ENCODE data around the gene NCAPD2. TPM values are rescaled to one million over a fixed set of nuclear protein-coding genes. Genes with fewer than 3 reads are reported as not detected.

The NCAPD2 gene
- total and polyA plus RNA-seq, 2 of the 4 experiments (the other 2 are of a cell fraction) = 35.6 to 57.9 TPM

DNA sequence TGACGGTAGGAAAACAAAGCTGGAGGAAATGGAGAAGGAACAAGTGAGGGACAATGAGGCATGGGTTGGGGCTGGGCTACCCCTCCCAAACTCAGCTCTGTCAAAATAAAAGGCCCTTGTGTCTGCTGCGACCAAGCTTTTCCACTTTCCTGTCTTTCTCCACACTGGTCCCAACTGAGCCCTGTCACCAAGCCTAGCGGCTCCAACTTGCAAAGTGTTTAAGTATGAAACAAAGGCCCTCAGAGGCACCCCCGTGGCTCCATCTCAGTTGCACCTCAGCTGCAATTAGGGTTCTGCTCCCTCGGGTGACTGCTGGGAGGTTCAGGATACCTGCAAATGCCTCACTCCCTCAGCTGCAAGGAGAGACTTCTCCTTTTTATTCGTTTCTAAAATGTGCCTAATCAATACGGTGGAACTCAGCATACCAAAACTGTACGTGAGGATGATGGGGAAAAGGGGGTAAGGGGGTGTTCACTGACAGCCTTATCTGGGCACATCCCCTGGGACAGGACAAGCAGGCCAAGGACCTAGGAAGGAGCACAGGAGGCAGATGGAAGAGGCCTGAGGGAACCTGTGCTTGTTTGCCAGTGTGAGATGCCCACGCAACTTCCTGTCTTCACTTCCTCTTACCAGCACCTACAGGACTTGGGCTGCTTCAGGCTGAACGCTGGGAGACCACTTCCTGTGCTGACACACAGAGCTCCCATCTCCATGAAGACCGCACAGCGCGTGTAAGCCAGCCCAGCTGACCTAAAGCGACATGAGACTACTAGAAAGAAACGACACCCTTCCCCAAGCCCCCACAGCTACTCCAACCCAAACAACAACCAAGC is 32.3 kb upstream of the NCAPD2 start:
- Histone ChIP-seq H3K27me3 (ENCODE audit: control insufficient read depth, insufficient read depth, low read length) (no peaks in the 10 kb centered on the region), H2AK5ac (ENCODE audit: low read depth, low read length) (0 out of 2 replicates have a peak overlapping the region, but pooled peaks have one; percentile 33), H3K9me3 (ENCODE audit: control insufficient read depth, insufficient read depth, low read length) (no peaks in the 10 kb centered on the region), H3K9ac (ENCODE audit: low read depth, low read length) (no peak overlapping the region), H2BK15ac (ENCODE audit: low read depth, low read length) (no peak overlapping the region), H3K9me1 (ENCODE audit: insufficient read depth, low read length) (peaks cover 4% of the 10 kb centered on the region; the same call in 1 of the 2 replicates), H3K4ac (ENCODE audit: low read depth, low read length) (no peak overlapping the region), H4K20me1 (ENCODE audit: insufficient read depth, low read length) (peaks cover 5% of the 10 kb centered on the region; the same call in 1 of the 2 replicates), H3K79me1 (ENCODE audit: low read depth in 1 of 2, low read length in 2 of 2) (peaks cover 8 to 17% of the 10 kb centered on the region in 2 experiments; a peak in 3 of 4 replicates), H3K4me1 (ENCODE audit: control insufficient read depth, insufficient read depth, low read length) (no peaks in the 10 kb centered on the region), H3K4me2 (ENCODE audit: low read depth, low read length) (no peak overlapping the region), H2AK9ac (replicated peaks; ENCODE audit: low read depth, low read length, poor library complexity) (peak overlapping the region; percentile 39), H4K91ac (ENCODE audit: insufficient read depth, low read depth, low read length) (no peak overlapping the region), H3K14ac (replicated peaks; ENCODE audit: low read depth, low read length) (no peak overlapping the region), H2BK120ac (ENCODE audit: low read depth, low read length) (no peak overlapping the region), H3K27ac (ENCODE audit: insufficient read depth, low read length) (no peak overlapping the region), H3K56ac (ENCODE audit: extremely low read depth, insufficient read depth, low read length) (no peak overlapping the region), H3K4me3 (ENCODE audit: insufficient read depth, low read depth, low read length) (no peak overlapping the region), H4K8ac (ENCODE audit: low read depth in 2 of 2, low read length in 2 of 2) (no peak overlapping the region), H3K36me3 (ENCODE audit: control insufficient read depth, insufficient read depth, low read length) (peaks cover 64% of the 10 kb centered on the region), H3K23ac (ENCODE audit: low read depth, low read length) (no peak overlapping the region), H2AFZ (replicated peaks; ENCODE audit: low read length, poor library complexity) (no peak overlapping the region), H2BK20ac (ENCODE audit: low read depth, low read length) (no peak overlapping the region), H3K18ac (ENCODE audit: low read depth, low read length) (no peak overlapping the region), H2BK5ac (ENCODE audit: low read depth, low read length, poor library complexity, severe bottlenecking) (no peak overlapping the region), H4K5ac (ENCODE audit: low read depth, low read length) (no peak overlapping the region)
- ATAC-seq (ENCODE audit: low read depth) = no peak
- BruUV-seq (replicated peaks) = no TSS peak
- ChIA-PET POLR2A (ENCODE audit: unreplicated experiment) (interaction anchor here (0.6 kb wide), 1 partner anchor 72 kb away, joined by 20 read pairs; the partner anchor contains the start of gene GAPDH), CTCF (no interaction called here)
- WGBS, 2 experiments (ENCODE audit: extremely low coverage in 2 of 2, insufficient read length in 1 of 2) = 75% methylated on average over 3 of the region's 15 CpGs; no CpG with 5 or more reads in 1 of the 2 experiments
- in situ Hi-C loops (cut with MboI; ENCODE audit: low sequenced_read_pairs) (loop anchor here (5.0 to 25.0 kb wide), 4 partner anchors 39 to 399 kb away; no protein-coding TSS in a partner anchor), dilution Hi-C loops (cut with HindIII; ENCODE audit: low sequenced_read_pairs, unreplicated experiment) (no loop called here), intact Hi-C loops (cut with micrococcal nuclease) (no loop called here)
- DNase-seq = peak; percentile 45
- TF ChIP-seq SMC3 (IDR thresholded peaks at IDR 0.05; ENCODE audit: low read depth, low read length) = no peak
- no peak for TF ChIP-seq MAZ (IDR thresholded peaks at IDR 0.05; ENCODE audit: borderline replicate concordance, low read depth, low read length)
- no peak for TF ChIP-seq POLR2A (IDR thresholded peaks at IDR 0.05; ENCODE audit: low read depth, low read length)
- no peak for TF ChIP-seq RAD21 (IDR thresholded peaks at IDR 0.05; ENCODE audit: low read length)
- no peak for TF ChIP-seq RFX5 (IDR thresholded peaks at IDR 0.05; ENCODE audit: low read depth, low read length)
- TF ChIP-seq, protein P1, sequence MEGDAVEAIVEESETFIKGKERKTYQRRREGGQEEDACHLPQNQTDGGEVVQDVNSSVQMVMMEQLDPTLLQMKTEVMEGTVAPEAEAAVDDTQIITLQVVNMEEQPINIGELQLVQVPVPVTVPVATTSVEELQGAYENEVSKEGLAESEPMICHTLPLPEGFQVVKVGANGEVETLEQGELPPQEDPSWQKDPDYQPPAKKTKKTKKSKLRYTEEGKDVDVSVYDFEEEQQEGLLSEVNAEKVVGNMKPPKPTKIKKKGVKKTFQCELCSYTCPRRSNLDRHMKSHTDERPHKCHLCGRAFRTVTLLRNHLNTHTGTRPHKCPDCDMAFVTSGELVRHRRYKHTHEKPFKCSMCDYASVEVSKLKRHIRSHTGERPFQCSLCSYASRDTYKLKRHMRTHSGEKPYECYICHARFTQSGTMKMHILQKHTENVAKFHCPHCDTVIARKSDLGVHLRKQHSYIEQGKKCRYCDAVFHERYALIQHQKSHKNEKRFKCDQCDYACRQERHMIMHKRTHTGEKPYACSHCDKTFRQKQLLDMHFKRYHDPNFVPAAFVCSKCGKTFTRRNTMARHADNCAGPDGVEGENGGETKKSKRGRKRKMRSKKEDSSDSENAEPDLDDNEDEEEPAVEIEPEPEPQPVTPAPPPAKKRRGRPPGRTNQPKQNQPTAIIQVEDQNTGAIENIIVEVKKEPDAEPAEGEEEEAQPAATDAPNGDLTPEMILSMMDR (conservative IDR thresholded peaks at IDR 0.05; ENCODE audit: low read depth, low read length) = no peak
- no peak for TF ChIP-seq FOS (IDR thresholded peaks at IDR 0.05; ENCODE audit: low read depth, low read length)
- no peak for TF ChIP-seq MXI1 (IDR thresholded peaks at IDR 0.05; ENCODE audit: borderline replicate concordance, low read depth, low read length)
- no peak for TF ChIP-seq RCOR1 (IDR thresholded peaks at IDR 0.05; ENCODE audit: insufficient replicate concordance, low read length)
- TF ChIP-seq USF2 (IDR thresholded peaks at IDR 0.05; ENCODE audit: low read depth, low read length) = no peak
- no peak for TF ChIP-seq MAFK (IDR thresholded peaks at IDR 0.05; ENCODE audit: low read depth, low read length)
- TF ChIP-seq CEBPB (IDR thresholded peaks at IDR 0.05; ENCODE audit: low read depth, low read length) = no peak
- TF ChIP-seq ELK1 (IDR thresholded peaks at IDR 0.05; ENCODE audit: borderline replicate concordance, low read depth, low read length) = no peak
- no peak for TF ChIP-seq NFE2L2 (IDR thresholded peaks at IDR 0.05; ENCODE audit: low read depth, low read length)
